ENCODE data around the gene SEPTIN10. TPM values are rescaled to one million over a fixed set of nuclear protein-coding genes. Genes with fewer than 3 reads are reported as not detected.
"Not testable (repeated sequence)": the region's sequence is repeated elsewhere in the genome, so short reads cannot be mapped to it uniquely, and the experiment has no call there.

The SEPTIN10 gene
- polyA plus RNA-seq, 1 donor = 74.4 TPM

GRCh38 chr2:109633284-109633961 lies 19.7 kb upstream of the SEPTIN10 start:
- no peak for DNase-seq

- no peak for DNase-seq
These were observed 18.5 kb upstream of the SEPTIN10 start for GRCh38 chr2:109632158-109632789.

- DNase-seq = no peak
These were observed 18.0 kb upstream of the SEPTIN10 start for GRCh38 chr2:109631741-109632140.

GRCh38 chr2:109630441-109631430 lies 17.0 kb upstream of the SEPTIN10 start:
- DNase-seq = no peak

- no peak for DNase-seq
These were observed 16.1 kb upstream of the SEPTIN10 start for GRCh38 chr2:109629867-109630266.

GRCh38 chr2:109628321-109628720 lies 14.6 kb upstream of the SEPTIN10 start:
- DNase-seq = not testable (repeated sequence)

GRCh38 chr2:109624339-109624738 lies 10.6 kb upstream of the SEPTIN10 start:
- DNase-seq = no peak

GRCh38 chr2:109623923-109624322 lies 10.2 kb upstream of the SEPTIN10 start:
- no peak for DNase-seq

- no peak for DNase-seq
These were observed 9.5 kb upstream of the SEPTIN10 start for GRCh38 chr2:109623297-109623696.

GRCh38 chr2:109619032-109619615 lies 5.4 kb upstream of the SEPTIN10 start:
- no peak for DNase-seq

- DNase-seq = no peak
These were observed 2.4 kb upstream of the SEPTIN10 start for GRCh38 chr2:109616184-109616583.

GRCh38 chr2:109615637-109616144 lies 1.9 kb upstream of the SEPTIN10 start:
- no peak for DNase-seq

- peak; percentile 43 for DNase-seq
These were observed 1.2 kb upstream of the SEPTIN10 start for GRCh38 chr2:109614715-109615636.

GRCh38 chr2:109613081-109613921 lies 465 bp downstream of the SEPTIN10 start:
- peak; percentile 81 for DNase-seq

GRCh38 chr2:109611467-109612095 lies 2.2 kb downstream of the SEPTIN10 start:
- DNase-seq = peak; percentile 36

GRCh38 chr2:109609352-109610024 lies 4.3 kb downstream of the SEPTIN10 start:
- DNase-seq = no peak

GRCh38 chr2:109607766-109608165 lies 6.0 kb downstream of the SEPTIN10 start:
- DNase-seq = no peak

- DNase-seq = no peak
These were observed 9.2 kb downstream of the SEPTIN10 start for GRCh38 chr2:109604597-109604996.

GRCh38 chr2:109602617-109603188 lies 11.1 kb downstream of the SEPTIN10 start:
- DNase-seq = no peak

Data from hindlimb muscle (tissue), 1 donor.